ENCODE results near the gene SLC19A1. TPM values are rescaled to one million over a fixed set of nuclear protein-coding genes. Genes with fewer than 3 reads are reported as not detected.

The SLC19A1 gene
- 13.0 and 15.0 TPM in 2 replicates for polyA plus RNA-seq (2012; rRNA removed)
- polyA plus RNA-seq (2012; cell fraction: cytosol; rRNA removed), result 4.5 and 8.6 TPM in 2 replicates
- 21.6 and 27.3 TPM in 2 replicates for polyA plus RNA-seq (2012; cell fraction: nucleus; rRNA removed)

GRCh38 chr21:45542242-45542666 is at the start of gene SLC19A1:
SLC19A1 (minus strand) TSS chr21:45542440; CDS start chr21:45537959, 4,481 bp downstream.
- Histone ChIP-seq H3K9me2 (no peaks in the 10 kb centered on the region), H4K20me1 (ENCODE audit: insufficient read depth) (no peaks in the 10 kb centered on the region), H3K4me1 (ENCODE audit: control insufficient read depth in 1 of 2, insufficient read depth in 2 of 2, low read depth in 1 of 2, low read length in 1 of 2) (peaks cover 0 to 36% of the 10 kb centered on the region in 2 experiments; a peak in 1 of 4 replicates), H3K4me2 (peak within 1 kb of the TSS; percentile 94), H3K27me3 (ENCODE audit: insufficient read depth) (no peaks in the 10 kb centered on the region), H2AFZ (ENCODE audit: low read depth) (peak within 1 kb of the TSS; percentile 86), H3K36me3 (replicated peaks in 1 of 2; ENCODE audit: control insufficient read depth in 1 of 2, insufficient read depth in 2 of 2, low read length in 1 of 2) (peaks cover 0 to 4% of the 10 kb centered on the region in 2 experiments), H3K79me2 (ENCODE audit: insufficient read depth) (peaks cover 21% of the 10 kb centered on the region; the same call in 1 of the 2 replicates), H3K9ac (peak within 1 kb of the TSS; percentile 66), H3K9me3 (no peaks in the 10 kb centered on the region), H3K4me3 (ENCODE audit: low read depth in 2 of 2, low read length in 1 of 2) (peak within 1 kb of the TSS; percentile 64 to 66), H3F3A (replicated peaks; ENCODE audit: insufficient read depth) (no peaks in the 10 kb centered on the region), H3K27ac (ENCODE audit: low read depth in 2 of 2, low read length in 1 of 2) (peak within 1 kb of the TSS in 1 of 2 experiments; percentile 74; a peak in 2 of 4 replicates)
- no CpG with 5 or more reads among the region's 59 CpGs for WGBS (ENCODE audit: low lambda C conversion rate)
- CTCF ChIA-PET, result no interaction called here
- no peak for TF ChIP-seq MEF2A (IDR thresholded peaks at IDR 0.05; ENCODE audit: borderline replicate concordance, low read depth)
- TF ChIP-seq RXRA (IDR thresholded peaks at IDR 0.05; ENCODE audit: borderline replicate concordance, low read depth), result no peak
- 0 out of 2 replicates have a peak, but pooled peaks have one; percentile 23 for TF ChIP-seq MAX (IDR thresholded peaks at IDR 0.05; ENCODE audit: low read depth)
- no peak for TF ChIP-seq TCF12 (IDR thresholded peaks at IDR 0.05)
- TF ChIP-seq, protein P1, sequence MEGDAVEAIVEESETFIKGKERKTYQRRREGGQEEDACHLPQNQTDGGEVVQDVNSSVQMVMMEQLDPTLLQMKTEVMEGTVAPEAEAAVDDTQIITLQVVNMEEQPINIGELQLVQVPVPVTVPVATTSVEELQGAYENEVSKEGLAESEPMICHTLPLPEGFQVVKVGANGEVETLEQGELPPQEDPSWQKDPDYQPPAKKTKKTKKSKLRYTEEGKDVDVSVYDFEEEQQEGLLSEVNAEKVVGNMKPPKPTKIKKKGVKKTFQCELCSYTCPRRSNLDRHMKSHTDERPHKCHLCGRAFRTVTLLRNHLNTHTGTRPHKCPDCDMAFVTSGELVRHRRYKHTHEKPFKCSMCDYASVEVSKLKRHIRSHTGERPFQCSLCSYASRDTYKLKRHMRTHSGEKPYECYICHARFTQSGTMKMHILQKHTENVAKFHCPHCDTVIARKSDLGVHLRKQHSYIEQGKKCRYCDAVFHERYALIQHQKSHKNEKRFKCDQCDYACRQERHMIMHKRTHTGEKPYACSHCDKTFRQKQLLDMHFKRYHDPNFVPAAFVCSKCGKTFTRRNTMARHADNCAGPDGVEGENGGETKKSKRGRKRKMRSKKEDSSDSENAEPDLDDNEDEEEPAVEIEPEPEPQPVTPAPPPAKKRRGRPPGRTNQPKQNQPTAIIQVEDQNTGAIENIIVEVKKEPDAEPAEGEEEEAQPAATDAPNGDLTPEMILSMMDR (IDR thresholded peaks at IDR 0.05), result peak; percentile 18; the same call in 1 of the 2 replicates
- no peak for TF ChIP-seq FOXM1 (IDR thresholded peaks at IDR 0.05; ENCODE audit: low read depth)
- no peak for TF ChIP-seq FOSL2 (IDR thresholded peaks at IDR 0.05; ENCODE audit: borderline replicate concordance, low read depth)
- TF ChIP-seq NRF1 (IDR thresholded peaks at IDR 0.05; ENCODE audit: low read depth, low read length), result peak; percentile 58
- TF ChIP-seq NFIC (IDR thresholded peaks at IDR 0.05; ENCODE audit: borderline replicate concordance), result no peak
- no peak for TF ChIP-seq JUND (IDR thresholded peaks at IDR 0.05)
- peak; percentile 55; the same call in 1 of the 2 replicates for TF ChIP-seq MXI1 (IDR thresholded peaks at IDR 0.05; ENCODE audit: low read depth, low read length)
- DNase-seq, result peak; percentile 99
- POLR2A ChIA-PET, result no interaction called here

- Histone ChIP-seq H3K79me2 (ENCODE audit: insufficient read depth) (no peaks in the 10 kb centered on the region), H3K9me3 (peaks cover 2% of the 10 kb centered on the region), H3K4me2 (peak overlapping the region; percentile 37; the same call in 1 of the 2 replicates), H4K20me1 (ENCODE audit: insufficient read depth) (no peaks in the 10 kb centered on the region), H3K27me3 (ENCODE audit: insufficient read depth) (no peaks in the 10 kb centered on the region), H3K4me3 (ENCODE audit: low read depth in 2 of 2, low read length in 1 of 2) (no peak overlapping the region), H3K9ac (no peak overlapping the region), H3F3A (replicated peaks; ENCODE audit: insufficient read depth) (no peaks in the 10 kb centered on the region), H3K4me1 (ENCODE audit: control insufficient read depth in 1 of 2, insufficient read depth in 2 of 2, low read depth in 1 of 2, low read length in 1 of 2) (peaks cover 0 to 14% of the 10 kb centered on the region in 2 experiments; a peak in 1 of 4 replicates), H3K36me3 (replicated peaks in 1 of 2; ENCODE audit: control insufficient read depth in 1 of 2, insufficient read depth in 2 of 2, low read length in 1 of 2) (no peaks in the 10 kb centered on the region), H2AFZ (ENCODE audit: low read depth) (no peak overlapping the region), H3K27ac (ENCODE audit: low read depth in 2 of 2, low read length in 1 of 2) (no peak overlapping the region), H3K9me2 (no peaks in the 10 kb centered on the region)
- no peak for DNase-seq
- POLR2A ChIA-PET, result interaction anchor here (1.2 kb wide), 1 partner anchor 36 kb away, joined by 5 read pairs; no protein-coding TSS in a partner anchor
- CTCF ChIA-PET, result interaction anchor here (0.8 to 2.5 kb wide), 3 partner anchors 34 to 228 kb away, joined by 4 to 26 read pairs (median 4); no protein-coding TSS in a partner anchor
- 92% methylated on average over 9 of the region's 9 CpGs for WGBS (ENCODE audit: low lambda C conversion rate)
- TF ChIP-seq POLR2AphosphoS5 (IDR thresholded peaks at IDR 0.05; ENCODE audit: low read depth, low read length), result no peak
- TF ChIP-seq, protein P2, sequence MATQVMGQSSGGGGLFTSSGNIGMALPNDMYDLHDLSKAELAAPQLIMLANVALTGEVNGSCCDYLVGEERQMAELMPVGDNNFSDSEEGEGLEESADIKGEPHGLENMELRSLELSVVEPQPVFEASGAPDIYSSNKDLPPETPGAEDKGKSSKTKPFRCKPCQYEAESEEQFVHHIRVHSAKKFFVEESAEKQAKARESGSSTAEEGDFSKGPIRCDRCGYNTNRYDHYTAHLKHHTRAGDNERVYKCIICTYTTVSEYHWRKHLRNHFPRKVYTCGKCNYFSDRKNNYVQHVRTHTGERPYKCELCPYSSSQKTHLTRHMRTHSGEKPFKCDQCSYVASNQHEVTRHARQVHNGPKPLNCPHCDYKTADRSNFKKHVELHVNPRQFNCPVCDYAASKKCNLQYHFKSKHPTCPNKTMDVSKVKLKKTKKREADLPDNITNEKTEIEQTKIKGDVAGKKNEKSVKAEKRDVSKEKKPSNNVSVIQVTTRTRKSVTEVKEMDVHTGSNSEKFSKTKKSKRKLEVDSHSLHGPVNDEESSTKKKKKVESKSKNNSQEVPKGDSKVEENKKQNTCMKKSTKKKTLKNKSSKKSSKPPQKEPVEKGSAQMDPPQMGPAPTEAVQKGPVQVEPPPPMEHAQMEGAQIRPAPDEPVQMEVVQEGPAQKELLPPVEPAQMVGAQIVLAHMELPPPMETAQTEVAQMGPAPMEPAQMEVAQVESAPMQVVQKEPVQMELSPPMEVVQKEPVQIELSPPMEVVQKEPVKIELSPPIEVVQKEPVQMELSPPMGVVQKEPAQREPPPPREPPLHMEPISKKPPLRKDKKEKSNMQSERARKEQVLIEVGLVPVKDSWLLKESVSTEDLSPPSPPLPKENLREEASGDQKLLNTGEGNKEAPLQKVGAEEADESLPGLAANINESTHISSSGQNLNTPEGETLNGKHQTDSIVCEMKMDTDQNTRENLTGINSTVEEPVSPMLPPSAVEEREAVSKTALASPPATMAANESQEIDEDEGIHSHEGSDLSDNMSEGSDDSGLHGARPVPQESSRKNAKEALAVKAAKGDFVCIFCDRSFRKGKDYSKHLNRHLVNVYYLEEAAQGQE (IDR thresholded peaks at IDR 0.05; ENCODE audit: low read depth, low read length), result no peak
- no peak for TF ChIP-seq TAF1 (IDR thresholded peaks at IDR 0.05; ENCODE audit: borderline replicate concordance, low read depth, low read length)
- TF ChIP-seq EZH2phosphoT487 (IDR thresholded peaks at IDR 0.05; ENCODE audit: borderline replicate concordance, low read depth), result no peak
- TF ChIP-seq, protein P3, sequence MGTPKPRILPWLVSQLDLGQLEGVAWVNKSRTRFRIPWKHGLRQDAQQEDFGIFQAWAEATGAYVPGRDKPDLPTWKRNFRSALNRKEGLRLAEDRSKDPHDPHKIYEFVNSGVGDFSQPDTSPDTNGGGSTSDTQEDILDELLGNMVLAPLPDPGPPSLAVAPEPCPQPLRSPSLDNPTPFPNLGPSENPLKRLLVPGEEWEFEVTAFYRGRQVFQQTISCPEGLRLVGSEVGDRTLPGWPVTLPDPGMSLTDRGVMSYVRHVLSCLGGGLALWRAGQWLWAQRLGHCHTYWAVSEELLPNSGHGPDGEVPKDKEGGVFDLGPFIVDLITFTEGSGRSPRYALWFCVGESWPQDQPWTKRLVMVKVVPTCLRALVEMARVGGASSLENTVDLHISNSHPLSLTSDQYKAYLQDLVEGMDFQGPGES (IDR thresholded peaks at IDR 0.05; ENCODE audit: low read depth, low read length), result no peak
- TF ChIP-seq RCOR1 (IDR thresholded peaks at IDR 0.05; ENCODE audit: low read length), result no peak
Observed at GRCh38 chr21:45591619-45592207, 49.5 kb upstream of the SLC19A1 start.

Data from SK-N-SH (cell line).